Activated T-helper 2 cell treated with anti-CD3 and anti-CD28 coated beads, Interferon-gamma antibody, Interleukin-2, Interleukin-4, amounts not matched to agents 10 μg/mL and 5 μg/mL and 100 μg/mL, durations not matched to agents 14 hours and 24 hours and 36 hours (primary cell): ENCODE results near the gene DCAF15. TPM values are rescaled to one million over a fixed set of nuclear protein-coding genes. Genes with fewer than 3 reads are reported as not detected.

Experiments
- DNase-seq: peaks from one replicate; pipeline ENCODE4 v3.0.0; 2021; ENCODE audit warnings: low spot score
- H3K27ac Mint-ChIP-seq: one replicate; pipeline ENCODE4 v1.8.0; 2021; ENCODE audit warnings: mixed read lengths
- H3K27me3 Mint-ChIP-seq: one replicate; pipeline ENCODE4 v1.8.0; 2021; ENCODE audit warnings: low read depth, mixed read lengths
- H3K36me3 Mint-ChIP-seq: one replicate; pipeline ENCODE4 v1.8.0; 2021; ENCODE audit warnings: low read depth, mixed read lengths
- H3K4me1 Mint-ChIP-seq: one replicate; pipeline ENCODE4 v1.8.0; 2021; ENCODE audit warnings: low read depth, mixed read lengths
- H3K4me3 Mint-ChIP-seq: one replicate; pipeline ENCODE4 v1.8.0; 2021; ENCODE audit warnings: low read depth, mild to moderate bottlenecking, moderate library complexity, mixed read lengths
- H3K9me3 Mint-ChIP-seq: one replicate; pipeline ENCODE4 v1.8.0; 2021; ENCODE audit warnings: mixed read lengths
- intact Hi-C: fragments of 100-400 bp; cut with micrococcal nuclease; formaldehyde crosslinking; loops from one replicate; pipeline ENCODE4 v1.15.1; 2023
- total RNA-seq: library from RNA; stranded (reverse); gene quantifications from 2 replicates; pipeline ENCODE4 v1.2.3, GENCODE V29; 2022

Gene DCAF15
- total RNA-seq, 1 donor from 2014 or later: 60.6 TPM

DNA sequence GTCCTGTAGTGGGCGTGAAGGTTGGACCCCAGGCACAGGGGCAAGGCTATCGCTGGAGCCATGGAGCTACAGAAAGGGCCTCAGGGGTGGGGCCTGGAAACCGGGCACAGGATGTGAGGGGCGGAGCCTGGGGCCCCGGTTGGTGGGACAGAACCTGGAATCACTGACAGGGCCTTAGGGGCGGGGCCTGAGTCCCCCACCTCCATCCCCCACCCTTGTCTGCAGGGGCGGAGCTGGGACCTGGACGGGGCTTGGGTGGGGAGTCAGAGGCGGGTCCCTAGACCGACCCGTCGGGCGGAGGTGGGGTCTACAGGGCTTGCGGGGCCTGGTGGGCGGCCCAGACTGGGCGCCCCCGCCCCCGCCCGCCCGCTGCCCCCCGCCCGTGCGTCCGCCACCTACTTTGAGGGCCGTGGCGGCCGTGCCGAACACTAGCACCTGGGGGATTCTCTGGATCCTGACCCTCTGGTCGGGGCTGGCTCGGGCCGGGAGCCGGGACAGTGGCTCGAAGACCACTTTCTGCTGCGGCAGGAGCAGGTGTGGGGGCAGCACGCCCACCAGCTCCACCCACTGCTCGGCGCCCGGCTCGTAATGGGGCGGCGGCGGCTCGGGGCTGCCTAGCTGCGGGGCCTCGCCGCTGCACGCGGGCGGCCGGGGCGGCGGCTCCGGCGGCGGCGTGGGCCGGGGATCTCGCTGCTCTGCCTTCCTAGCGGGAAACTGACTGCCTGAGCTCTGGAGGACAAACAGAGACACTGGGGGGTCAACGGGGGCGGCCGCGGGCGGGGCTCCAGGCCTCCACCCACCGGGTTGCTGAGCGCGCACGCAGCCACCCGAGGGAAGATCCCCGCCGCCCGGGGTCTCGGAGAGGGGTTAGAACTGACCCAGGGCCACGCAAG, 26.3 kb downstream of the DCAF15 start:
- no peak overlapping the region for H3K4me3 Mint-ChIP-seq
- intact Hi-C loops: no loop called here
- H3K27me3 Mint-ChIP-seq: no peaks in the 10 kb centered on the region
- no peaks in the 10 kb centered on the region for H3K9me3 Mint-ChIP-seq
- no peak overlapping the region for H3K27ac Mint-ChIP-seq
- H3K4me1 Mint-ChIP-seq: peaks cover 10% of the 10 kb centered on the region
- DNase-seq: no peak
- H3K36me3 Mint-ChIP-seq: peaks cover 11% of the 10 kb centered on the region

DNA sequence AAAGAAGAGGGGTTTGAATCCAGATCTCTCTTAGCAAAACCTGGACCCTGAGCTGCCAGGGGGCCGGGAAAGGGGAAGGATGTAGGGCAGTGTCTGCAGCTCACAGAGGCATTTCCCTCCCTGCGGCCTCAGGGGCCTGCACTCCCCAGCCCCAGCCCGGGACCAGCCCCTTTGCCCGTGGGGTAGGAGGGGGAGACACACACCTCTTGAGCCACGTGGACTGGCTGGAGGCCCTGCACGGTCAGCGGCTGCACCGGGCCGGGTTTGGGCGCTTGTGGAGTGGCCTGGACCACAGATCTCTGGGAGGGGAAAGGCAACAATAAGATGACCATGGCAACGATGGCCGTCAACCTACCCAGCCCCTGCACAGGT, 26.9 kb downstream of the DCAF15 start:
- intact Hi-C loops: no loop called here
- Mint-ChIP-seq H3K36me3 (peaks cover 7% of the 10 kb centered on the region), H3K27me3 (no peaks in the 10 kb centered on the region), H3K4me1 (peaks cover 6% of the 10 kb centered on the region), H3K27ac (no peak overlapping the region), H3K4me3 (no peak overlapping the region), H3K9me3 (no peaks in the 10 kb centered on the region)
- no peak for DNase-seq

DNA sequence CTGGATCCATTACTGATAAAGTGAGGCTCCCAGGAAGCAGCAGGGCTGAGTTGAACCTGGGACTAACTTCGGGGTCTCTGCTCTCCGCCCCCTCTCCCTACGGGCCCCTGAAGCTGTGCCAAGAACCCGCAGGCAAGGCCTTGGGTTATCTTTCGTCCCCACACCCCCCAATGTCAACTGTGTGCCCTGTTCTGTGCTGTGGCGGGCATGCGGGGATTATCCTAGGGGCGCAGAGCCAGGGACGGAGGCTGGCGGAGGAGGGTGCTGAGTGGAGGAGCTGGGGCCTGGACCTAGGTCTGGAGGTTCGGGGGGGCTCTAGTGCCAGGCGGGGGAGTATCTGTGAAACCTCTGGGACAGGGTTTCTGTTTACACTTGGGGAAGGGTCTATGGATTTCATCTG, 27.4 kb downstream of the DCAF15 start:
- Mint-ChIP-seq H3K36me3 (peaks cover 4% of the 10 kb centered on the region), H3K4me1 (peaks cover 5% of the 10 kb centered on the region), H3K9me3 (no peaks in the 10 kb centered on the region), H3K4me3 (no peak overlapping the region), H3K27ac (no peak overlapping the region), H3K27me3 (no peaks in the 10 kb centered on the region)
- DNase-seq: no peak
- intact Hi-C loops: no loop called here

DNA sequence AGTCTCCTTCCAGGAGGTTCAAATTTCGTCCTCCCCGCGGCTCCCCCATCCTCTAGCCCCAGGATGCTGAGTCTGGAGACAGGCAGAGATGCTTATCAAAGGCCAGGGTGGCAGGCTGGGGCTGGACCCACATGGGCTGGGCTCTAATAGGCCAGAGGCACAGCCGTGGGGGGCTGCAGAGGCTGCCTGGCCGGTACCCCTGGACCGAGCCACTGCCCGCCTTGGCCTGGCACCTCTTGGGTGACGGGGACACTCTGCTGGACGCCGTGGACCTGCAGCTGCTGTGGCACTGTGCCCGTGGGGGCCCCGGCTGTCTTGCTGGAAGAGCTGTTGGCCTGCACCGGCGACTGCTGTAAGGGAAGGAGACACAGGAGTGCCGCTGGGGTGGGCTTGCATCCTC, 28.0 kb downstream of the DCAF15 start:
- intact Hi-C loops: no loop called here
- H3K9me3 Mint-ChIP-seq: no peaks in the 10 kb centered on the region

DNA sequence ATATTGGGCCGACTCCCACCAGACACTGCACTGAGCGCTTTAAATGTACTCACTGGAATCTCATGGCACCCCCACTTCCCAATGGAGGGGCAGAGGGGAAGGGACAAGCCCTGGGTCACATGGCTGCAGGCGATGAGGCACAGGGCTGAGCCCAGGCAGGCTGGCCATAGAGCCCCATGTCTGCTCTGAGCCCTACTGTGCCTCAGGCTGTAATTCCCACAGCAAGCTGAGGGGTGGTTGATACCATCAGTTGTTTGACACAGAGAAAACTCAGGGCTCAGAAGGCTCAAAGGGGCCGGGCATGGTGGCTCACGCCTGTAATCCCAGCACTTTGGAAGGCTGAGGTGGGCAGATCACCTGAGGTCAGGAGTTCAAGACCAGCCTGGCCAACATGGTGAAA, 28.7 kb downstream of the DCAF15 start:
- Mint-ChIP-seq H3K27me3 (no peaks in the 10 kb centered on the region), H3K4me3 (no peak overlapping the region), H3K9me3 (no peaks in the 10 kb centered on the region), H3K36me3 (no peaks in the 10 kb centered on the region), H3K27ac (no peak overlapping the region), H3K4me1 (peaks cover 12% of the 10 kb centered on the region)
- intact Hi-C loops: no loop called here
- DNase-seq: no peak

More for the DNA sequence above, 28.0 kb downstream of the DCAF15 start:
- H3K36me3 Mint-ChIP-seq: peaks cover 4% of the 10 kb centered on the region
- H3K27me3 Mint-ChIP-seq: no peaks in the 10 kb centered on the region
- H3K4me1 Mint-ChIP-seq: peaks cover 6% of the 10 kb centered on the region
- H3K4me3 Mint-ChIP-seq: no peak overlapping the region
- no peak overlapping the region for H3K27ac Mint-ChIP-seq
- DNase-seq: no peak

DNA sequence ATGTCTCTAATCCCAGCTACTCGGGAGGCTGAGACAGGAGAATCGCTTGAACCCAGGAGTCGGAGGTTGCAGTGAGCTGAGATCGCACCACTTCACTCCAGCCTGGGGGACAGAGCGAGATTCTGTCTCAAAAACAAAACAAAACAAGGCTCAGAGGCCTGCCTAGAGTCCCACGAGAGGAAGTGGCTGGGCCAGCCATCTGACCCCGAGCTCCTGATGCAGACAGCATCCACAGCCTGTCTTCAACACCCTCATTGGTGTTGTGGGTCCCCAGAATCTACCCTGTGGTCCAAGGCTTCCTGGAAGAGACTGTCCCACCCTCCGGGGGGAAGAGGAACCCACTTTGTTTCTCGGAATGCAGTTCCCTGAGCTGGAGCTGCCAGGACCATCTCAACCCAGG, 29.2 kb downstream of the DCAF15 start:
- H3K4me1 Mint-ChIP-seq: peaks cover 12% of the 10 kb centered on the region
- no peak overlapping the region for H3K27ac Mint-ChIP-seq
- DNase-seq: no peak
- H3K4me3 Mint-ChIP-seq: no peak overlapping the region
- no peaks in the 10 kb centered on the region for H3K9me3 Mint-ChIP-seq
- H3K27me3 Mint-ChIP-seq: no peaks in the 10 kb centered on the region
- intact Hi-C loops: no loop called here
- no peaks in the 10 kb centered on the region for H3K36me3 Mint-ChIP-seq

DNA sequence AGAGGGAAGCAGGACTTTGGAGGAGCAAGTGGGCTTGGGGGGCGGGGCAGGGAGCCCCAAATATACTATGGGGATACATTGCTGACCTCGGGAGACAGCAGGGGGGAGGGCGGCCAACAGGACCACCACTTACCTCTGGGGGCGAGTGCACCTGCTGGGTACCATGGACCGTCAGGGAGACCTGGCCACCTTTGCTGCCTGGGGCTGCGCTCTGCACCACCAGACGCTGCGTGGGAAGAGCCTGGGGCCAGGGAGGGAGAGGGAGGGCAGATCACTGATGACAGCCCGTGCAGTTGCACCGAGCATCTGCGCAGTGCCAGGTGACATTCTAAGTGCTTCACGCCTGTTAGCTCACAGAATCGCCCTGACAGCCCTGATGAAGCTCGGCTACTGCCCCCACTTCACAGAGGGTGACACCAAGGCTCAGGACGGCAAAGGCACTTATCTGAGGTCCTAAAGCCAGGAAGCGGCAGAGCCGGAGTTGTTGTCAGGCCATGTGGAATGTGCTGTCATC, 29.7 kb downstream of the DCAF15 start:
- H3K27ac Mint-ChIP-seq: no peak overlapping the region
- no peak overlapping the region for H3K4me3 Mint-ChIP-seq
- DNase-seq: no peak
- no peaks in the 10 kb centered on the region for H3K27me3 Mint-ChIP-seq
- no peaks in the 10 kb centered on the region for H3K9me3 Mint-ChIP-seq
- intact Hi-C loops: no loop called here
- H3K4me1 Mint-ChIP-seq: peaks cover 15% of the 10 kb centered on the region
- H3K36me3 Mint-ChIP-seq: no peaks in the 10 kb centered on the region

DNA sequence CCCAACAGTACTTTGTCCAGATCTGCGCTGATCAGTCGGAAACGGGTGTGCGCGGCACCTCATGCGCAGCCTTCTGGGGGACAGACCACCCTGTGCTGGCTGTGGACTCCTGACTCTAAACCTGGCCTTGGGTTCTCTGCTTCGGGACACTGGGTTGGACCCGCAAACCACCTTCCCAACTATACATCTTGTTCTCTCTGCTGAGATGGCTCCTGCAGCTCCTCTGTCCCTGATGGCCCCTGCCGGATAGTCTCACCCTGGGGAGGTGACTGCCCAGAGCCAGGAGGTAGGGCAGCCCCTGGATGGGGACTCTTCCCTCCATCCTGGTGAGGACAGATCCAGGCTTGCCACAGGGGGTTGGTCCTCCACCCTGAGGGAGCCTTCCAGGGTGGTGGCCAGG, 30.5 kb downstream of the DCAF15 start:
- no peak for DNase-seq
- H3K36me3 Mint-ChIP-seq: no peaks in the 10 kb centered on the region
- no peak overlapping the region for H3K4me3 Mint-ChIP-seq
- peaks cover 20% of the 10 kb centered on the region for H3K4me1 Mint-ChIP-seq
- H3K9me3 Mint-ChIP-seq: no peaks in the 10 kb centered on the region
- intact Hi-C loops: no loop called here
- no peaks in the 10 kb centered on the region for H3K27me3 Mint-ChIP-seq
- H3K27ac Mint-ChIP-seq: no peak overlapping the region

DNA sequence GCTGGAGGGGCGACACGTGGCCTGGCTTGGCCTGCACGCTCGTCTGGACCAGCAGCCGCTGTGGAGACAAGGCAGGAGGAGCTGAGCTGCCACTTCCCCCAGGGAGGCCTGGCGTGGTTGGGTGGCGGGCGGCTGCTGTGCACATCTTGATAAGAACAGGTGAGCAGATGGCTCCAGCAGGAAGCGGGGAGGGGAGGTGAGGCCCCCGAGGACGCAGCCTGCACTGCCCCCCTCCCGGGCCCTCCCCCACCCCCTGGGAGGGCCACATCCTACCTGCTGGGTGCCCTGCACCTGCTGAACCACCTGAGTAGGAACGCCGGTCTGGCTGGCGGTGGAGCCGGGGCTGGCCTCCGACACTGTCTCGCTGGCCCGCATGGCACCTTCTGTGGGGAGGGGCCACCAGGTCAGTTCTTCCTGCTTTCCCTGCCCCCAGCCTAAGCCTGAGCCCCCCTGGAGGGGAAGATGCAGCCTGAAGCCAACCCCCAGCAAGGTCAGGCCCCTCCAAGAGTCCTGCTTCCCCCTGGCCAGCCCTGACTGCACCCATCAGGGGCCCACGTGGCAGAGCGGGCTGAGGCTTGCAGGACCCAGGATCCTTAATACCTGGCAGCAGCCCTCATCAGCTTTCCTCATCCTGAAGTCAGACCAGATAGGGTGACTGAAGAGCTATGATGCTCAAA, 31.0 kb downstream of the DCAF15 start:
- Mint-ChIP-seq H3K36me3 (no peaks in the 10 kb centered on the region), H3K27me3 (no peaks in the 10 kb centered on the region), H3K27ac (no peak overlapping the region), H3K9me3 (no peaks in the 10 kb centered on the region), H3K4me1 (peaks cover 21% of the 10 kb centered on the region), H3K4me3 (no peak overlapping the region)
- intact Hi-C loops: no loop called here
- no peak for DNase-seq

DNA sequence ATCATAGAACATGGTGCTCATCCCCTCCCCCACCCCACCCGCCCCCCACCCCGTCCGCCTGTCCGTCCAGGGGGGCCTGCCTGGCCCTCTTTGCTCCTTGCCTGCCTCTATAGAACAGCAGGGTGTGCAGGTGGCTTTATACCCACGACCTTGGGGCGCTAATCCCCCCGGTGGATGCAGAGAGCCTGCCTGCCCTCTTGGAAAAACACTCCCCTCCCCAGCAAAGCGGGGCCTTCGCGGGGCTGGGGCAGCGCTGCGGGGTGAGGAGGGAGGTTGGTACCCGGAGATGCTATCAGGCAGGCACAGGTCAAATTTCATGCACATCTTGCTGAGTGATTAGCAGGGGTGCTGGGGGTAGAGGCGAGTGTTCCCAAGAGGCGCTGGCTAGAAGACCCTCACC, 31.9 kb downstream of the DCAF15 start:
- intact Hi-C loops: no loop called here
- Mint-ChIP-seq H3K36me3 (peaks cover 5% of the 10 kb centered on the region), H3K4me1 (peaks cover 26% of the 10 kb centered on the region), H3K4me3 (no peak overlapping the region), H3K9me3 (no peaks in the 10 kb centered on the region), H3K27ac (no peak overlapping the region), H3K27me3 (no peaks in the 10 kb centered on the region)
- DNase-seq: no peak

DNA sequence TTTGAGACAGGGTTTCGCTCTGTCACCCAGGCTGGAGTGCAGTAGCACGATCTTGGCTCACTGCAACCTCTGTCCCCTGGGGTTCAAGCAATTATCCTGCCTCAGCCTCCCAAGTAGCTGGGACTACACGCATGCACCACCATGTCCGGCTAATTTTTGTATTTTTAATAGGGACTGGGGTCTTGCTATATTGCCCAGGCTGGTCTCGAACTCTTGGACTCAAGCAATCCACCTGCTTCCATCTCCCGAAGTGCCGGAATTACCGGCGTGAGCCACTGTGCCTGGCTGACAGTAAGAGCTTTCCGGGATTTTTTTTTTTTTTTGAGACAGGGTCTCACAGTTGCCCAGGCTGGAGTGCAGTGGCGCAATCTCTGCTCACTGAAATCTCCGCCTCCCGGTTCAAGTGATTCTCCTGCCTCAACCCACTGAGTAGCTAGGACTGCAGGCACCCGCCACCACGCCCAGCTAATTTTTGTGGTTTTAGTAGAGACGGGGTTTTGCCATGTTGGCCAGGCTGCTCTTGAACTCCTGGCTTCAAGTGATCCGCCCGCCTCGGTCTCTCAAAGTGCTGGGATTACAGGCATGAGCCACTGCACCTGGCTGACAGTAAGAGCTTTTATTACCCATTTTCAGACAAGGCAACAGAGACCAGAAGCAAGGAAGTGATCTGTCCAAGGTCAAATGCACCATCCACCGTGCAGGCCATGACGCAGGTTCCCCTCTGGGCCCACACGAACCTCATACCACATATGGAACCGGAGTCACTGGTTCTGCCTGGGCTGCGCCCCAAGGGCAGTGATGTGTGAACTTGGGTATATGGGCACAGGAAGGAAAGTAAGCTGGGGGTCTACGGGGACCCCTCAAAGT, 32.8 kb downstream of the DCAF15 start:
- no peak for DNase-seq
- intact Hi-C loops: no loop called here
- Mint-ChIP-seq H3K27me3 (no peaks in the 10 kb centered on the region), H3K4me1 (peaks cover 30% of the 10 kb centered on the region), H3K36me3 (peaks cover 14% of the 10 kb centered on the region), H3K9me3 (no peaks in the 10 kb centered on the region), H3K27ac (peak overlapping the region; percentile 91), H3K4me3 (peak overlapping the region; percentile 24)

DNA sequence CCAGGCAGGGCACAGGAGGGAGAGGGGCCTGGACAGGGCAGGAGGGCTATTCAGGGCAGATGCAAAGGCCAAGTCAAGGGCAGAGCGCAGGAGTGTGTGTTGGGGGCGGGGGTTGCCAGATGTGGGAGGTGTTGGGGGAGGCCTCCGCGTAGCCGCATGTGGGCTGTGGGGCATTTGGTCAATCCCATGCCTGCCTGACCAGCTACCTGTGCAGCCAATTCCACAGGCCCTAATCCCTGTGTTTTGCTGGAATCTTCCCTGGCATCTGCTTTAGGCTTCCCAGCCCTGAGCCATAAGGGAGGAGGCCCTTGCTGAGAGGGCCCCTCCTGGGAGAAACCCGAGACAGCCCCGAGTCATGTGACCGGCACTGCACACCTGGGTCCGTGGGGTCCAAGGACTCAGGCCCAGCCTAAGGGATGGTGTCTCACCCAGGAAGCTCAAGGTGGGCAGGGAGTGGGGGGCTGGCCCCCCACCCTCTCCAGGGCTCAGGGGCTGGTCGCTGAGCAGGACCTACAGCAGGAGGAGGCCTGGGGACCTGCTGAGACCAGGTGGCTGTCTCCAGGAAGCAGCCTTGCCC, 33.5 kb downstream of the DCAF15 start:
- no peak for DNase-seq

More for the DNA sequence above, 33.5 kb downstream of the DCAF15 start:
- Mint-ChIP-seq H3K4me3 (peak overlapping the region; percentile 24), H3K4me1 (peaks cover 31% of the 10 kb centered on the region), H3K27ac (peak overlapping the region; percentile 95), H3K9me3 (no peaks in the 10 kb centered on the region), H3K36me3 (peaks cover 18% of the 10 kb centered on the region), H3K27me3 (no peaks in the 10 kb centered on the region)
- intact Hi-C loops: loop anchor here (1.0 kb wide), 2 partner anchors 20 to 46 kb away; partner anchors contain the start of gene RFX1
